HPDE6-E6E7 (cell line): Measurements from ENCODE around the gene ZCWPW2.

ENCODE experiments used
- DNase-seq: peaks from one replicate; pipeline ENCODE4 v3.0.0; 2011; ENCODE audit warnings: missing footprints; ENCODE audit errors: extremely low spot score

The ZCWPW2 gene

GRCh38 chr3:28376424-28376823 is 27.9 kb downstream of the ZCWPW2 start:
- no peak for DNase-seq

- no peak for DNase-seq
Measured at GRCh38 chr3:28386049-28386448, 37.5 kb downstream of the ZCWPW2 start.

- no peak for DNase-seq
Measured at GRCh38 chr3:28388978-28389377, 40.5 kb downstream of the ZCWPW2 start.

GRCh38 chr3:28399206-28399605 is 50.7 kb downstream of the ZCWPW2 start:
- DNase-seq, result no peak

- DNase-seq, result no peak
Measured at GRCh38 chr3:28406241-28406640, 57.7 kb downstream of the ZCWPW2 start.

GRCh38 chr3:28449398-28449797 is 100.9 kb downstream of the ZCWPW2 start:
- no peak for DNase-seq

- no peak for DNase-seq
Measured at GRCh38 chr3:28462866-28463265, 114.3 kb downstream of the ZCWPW2 start.

GRCh38 chr3:28467414-28467813 is 118.9 kb downstream of the ZCWPW2 start:
- DNase-seq, result no peak

- no peak for DNase-seq
Measured at GRCh38 chr3:28476194-28476593, 127.7 kb downstream of the ZCWPW2 start.

- DNase-seq, result no peak
Measured at GRCh38 chr3:28476764-28477163, 128.2 kb downstream of the ZCWPW2 start.

- DNase-seq, result no peak
Measured at GRCh38 chr3:28485164-28485563, 136.6 kb downstream of the ZCWPW2 start.

GRCh38 chr3:28495301-28495700 is 146.8 kb downstream of the ZCWPW2 start:
- DNase-seq, result no peak

- no peak for DNase-seq
Measured at GRCh38 chr3:28502397-28502937, 153.9 kb downstream of the ZCWPW2 start.

- DNase-seq, result no peak
Measured at GRCh38 chr3:28504976-28505375, 156.5 kb downstream of the ZCWPW2 start.

GRCh38 chr3:28521663-28522062 is 173.1 kb downstream of the ZCWPW2 start:
- no peak for DNase-seq

- no peak for DNase-seq
Measured at GRCh38 chr3:28542351-28542750, 193.8 kb downstream of the ZCWPW2 start.

- no peak for DNase-seq
Measured at GRCh38 chr3:28544236-28544635, 195.7 kb downstream of the ZCWPW2 start.

GRCh38 chr3:28544831-28545230 is 196.3 kb downstream of the ZCWPW2 start:
- DNase-seq, result no peak

GRCh38 chr3:28547677-28548076 is 199.2 kb downstream of the ZCWPW2 start:
- DNase-seq, result no peak

GRCh38 chr3:28553175-28553574 is 204.7 kb downstream of the ZCWPW2 start:
- no peak for DNase-seq

- DNase-seq, result no peak
Measured at GRCh38 chr3:28556195-28556594, 207.7 kb downstream of the ZCWPW2 start.

- DNase-seq, result no peak
Measured at GRCh38 chr3:28564211-28564610, 215.7 kb downstream of the ZCWPW2 start.

- no peak for DNase-seq
Measured at GRCh38 chr3:28569357-28569756, 220.8 kb downstream of the ZCWPW2 start.

GRCh38 chr3:28574036-28574435 is 225.5 kb downstream of the ZCWPW2 start:
- DNase-seq, result no peak
